GM10266 (cell line): ENCODE data around the gene OR8B3.

ENCODE experiments used
- DNase-seq: peaks from one replicate; pipeline ENCODE4 v3.0.0; 2012; ENCODE audit errors: extremely low spot score
- TF ChIP-seq, protein P1 (sequence below): IDR thresholded peaks from 2 replicates; pipeline ENCODE4 v1.5.1; 2012; ENCODE audit warnings: mild to moderate bottlenecking, low read depth; ENCODE audit not compliant: control insufficient read depth, insufficient read depth; ENCODE audit errors: missing control alignments

OR8B3 gene, protein sequence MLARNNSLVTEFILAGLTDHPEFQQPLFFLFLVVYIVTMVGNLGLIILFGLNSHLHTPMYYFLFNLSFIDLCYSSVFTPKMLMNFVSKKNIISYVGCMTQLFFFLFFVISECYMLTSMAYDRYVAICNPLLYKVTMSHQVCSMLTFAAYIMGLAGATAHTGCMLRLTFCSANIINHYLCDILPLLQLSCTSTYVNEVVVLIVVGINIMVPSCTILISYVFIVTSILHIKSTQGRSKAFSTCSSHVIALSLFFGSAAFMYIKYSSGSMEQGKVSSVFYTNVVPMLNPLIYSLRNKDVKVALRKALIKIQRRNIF

DNA sequence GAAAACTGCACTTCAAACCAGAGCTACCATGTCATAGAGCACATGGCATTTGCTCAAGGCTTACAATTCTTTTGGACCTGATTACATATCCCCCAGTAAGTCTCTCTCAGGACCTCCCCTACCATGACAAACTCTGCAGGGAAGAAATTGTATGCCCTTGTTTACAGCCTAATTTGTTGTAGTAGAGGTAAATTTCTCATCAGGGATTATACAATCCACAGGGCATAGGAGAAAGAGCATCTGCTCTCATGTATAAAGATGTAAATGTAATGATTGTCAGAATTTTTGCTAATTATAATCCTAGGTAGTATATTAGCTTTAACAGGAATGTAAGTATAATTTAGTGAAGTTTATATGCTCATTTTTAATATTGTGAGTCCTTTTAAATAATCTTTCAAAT is at the start of gene OR8B3:
Gene OR8B3, minus strand, starts transcription at position 101 of the 400 bp plus-strand sequence. CDS start 1,673 bp downstream, outside the sequence.
- TF ChIP-seq, protein P1, sequence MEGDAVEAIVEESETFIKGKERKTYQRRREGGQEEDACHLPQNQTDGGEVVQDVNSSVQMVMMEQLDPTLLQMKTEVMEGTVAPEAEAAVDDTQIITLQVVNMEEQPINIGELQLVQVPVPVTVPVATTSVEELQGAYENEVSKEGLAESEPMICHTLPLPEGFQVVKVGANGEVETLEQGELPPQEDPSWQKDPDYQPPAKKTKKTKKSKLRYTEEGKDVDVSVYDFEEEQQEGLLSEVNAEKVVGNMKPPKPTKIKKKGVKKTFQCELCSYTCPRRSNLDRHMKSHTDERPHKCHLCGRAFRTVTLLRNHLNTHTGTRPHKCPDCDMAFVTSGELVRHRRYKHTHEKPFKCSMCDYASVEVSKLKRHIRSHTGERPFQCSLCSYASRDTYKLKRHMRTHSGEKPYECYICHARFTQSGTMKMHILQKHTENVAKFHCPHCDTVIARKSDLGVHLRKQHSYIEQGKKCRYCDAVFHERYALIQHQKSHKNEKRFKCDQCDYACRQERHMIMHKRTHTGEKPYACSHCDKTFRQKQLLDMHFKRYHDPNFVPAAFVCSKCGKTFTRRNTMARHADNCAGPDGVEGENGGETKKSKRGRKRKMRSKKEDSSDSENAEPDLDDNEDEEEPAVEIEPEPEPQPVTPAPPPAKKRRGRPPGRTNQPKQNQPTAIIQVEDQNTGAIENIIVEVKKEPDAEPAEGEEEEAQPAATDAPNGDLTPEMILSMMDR, result no peak
- no peak for DNase-seq

DNA sequence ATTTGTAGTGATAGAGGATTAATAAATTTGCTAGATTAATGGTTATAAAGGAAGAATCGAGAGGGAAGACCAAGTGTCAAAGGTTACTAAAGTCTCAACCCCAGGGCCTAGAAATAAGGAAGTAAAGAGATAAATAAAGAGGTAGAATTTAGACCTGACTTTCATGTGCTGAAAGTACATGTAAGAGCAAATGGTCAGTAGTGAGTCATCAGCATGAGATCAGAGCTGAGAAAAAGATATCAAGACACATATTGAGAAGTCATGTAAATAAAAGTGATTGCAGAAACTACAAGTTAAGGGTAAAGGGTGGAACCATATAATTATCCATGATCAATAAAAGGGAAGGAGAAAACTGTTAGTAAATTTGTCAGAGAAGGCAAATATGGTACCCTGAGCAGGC is 48.1 kb upstream of the OR8B3 start:
- TF ChIP-seq, protein P1, result no peak
- DNase-seq, result no peak

- TF ChIP-seq, protein P1, result no peak
- no peak for DNase-seq
Observed at GRCh38 chr11:124445646-124446150, 46.9 kb upstream of the OR8B3 start, which contains the start of gene OR8B8. TSS of gene OR8B8 (minus strand) at chr11:124445696. CDS start at chr11:124441085, 4,611 bp downstream.

DNA sequence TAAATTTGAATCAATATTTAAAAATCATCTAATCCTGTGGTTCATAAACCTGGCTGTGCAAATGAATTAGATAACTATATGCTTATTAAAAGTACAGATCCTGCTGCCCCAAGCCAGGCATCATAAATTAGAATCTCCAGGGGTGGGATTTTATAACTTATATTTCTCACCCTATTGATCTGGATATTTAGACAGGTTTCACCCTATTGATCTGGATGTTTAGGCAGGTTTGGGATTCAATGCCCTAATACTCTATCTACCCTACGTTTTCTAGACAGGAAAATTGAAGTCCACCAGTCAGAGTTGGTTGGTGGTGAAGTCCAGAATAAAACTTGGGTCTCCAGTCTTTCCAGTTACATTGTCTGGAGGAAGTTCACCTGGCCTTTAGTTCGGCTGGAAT is 44.0 kb upstream of the OR8B3 start:
- DNase-seq, result no peak
- TF ChIP-seq, protein P1, result no peak

DNA sequence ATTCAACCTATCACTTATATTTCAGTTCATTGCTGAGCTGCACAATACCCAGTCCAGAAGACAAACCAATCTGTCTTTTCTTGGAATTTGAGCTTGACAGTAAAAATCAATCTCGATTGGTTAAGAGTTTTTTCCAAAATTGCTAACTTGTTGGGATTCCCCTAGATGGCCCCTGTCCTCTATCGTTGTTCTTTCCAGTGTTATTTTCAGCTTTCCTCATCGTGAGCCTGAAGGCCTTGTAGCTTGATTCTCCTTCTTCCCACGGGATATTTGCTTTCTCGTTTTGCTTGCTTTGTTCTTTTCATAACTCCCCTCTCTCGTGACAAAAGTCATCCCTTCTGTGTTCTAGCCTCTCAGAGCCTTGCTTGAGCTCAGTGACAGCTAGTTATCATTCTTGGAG is 43.6 kb upstream of the OR8B3 start:
- TF ChIP-seq, protein P1, result no peak
- no peak for DNase-seq

DNA sequence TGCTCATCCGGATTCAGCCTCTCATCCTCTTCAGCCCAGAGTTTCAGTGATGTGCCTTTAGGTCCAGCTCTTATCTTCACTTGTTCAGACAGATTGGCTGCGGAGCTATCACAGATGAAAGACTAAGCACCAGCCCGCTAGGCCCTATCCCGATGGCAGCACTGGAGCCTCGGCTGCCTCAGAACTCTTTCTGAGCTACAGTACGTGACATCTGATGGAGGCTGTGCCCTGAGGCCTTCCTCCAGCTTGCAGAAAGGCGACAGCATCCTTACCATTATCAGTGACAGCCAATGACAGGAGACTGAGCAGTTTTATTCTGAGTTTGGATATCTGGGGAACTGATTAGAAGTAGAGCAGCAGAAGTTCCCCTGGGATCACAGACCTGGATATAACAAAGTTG is 42.7 kb upstream of the OR8B3 start:
- TF ChIP-seq, protein P1, result no peak
- DNase-seq, result no peak

DNA sequence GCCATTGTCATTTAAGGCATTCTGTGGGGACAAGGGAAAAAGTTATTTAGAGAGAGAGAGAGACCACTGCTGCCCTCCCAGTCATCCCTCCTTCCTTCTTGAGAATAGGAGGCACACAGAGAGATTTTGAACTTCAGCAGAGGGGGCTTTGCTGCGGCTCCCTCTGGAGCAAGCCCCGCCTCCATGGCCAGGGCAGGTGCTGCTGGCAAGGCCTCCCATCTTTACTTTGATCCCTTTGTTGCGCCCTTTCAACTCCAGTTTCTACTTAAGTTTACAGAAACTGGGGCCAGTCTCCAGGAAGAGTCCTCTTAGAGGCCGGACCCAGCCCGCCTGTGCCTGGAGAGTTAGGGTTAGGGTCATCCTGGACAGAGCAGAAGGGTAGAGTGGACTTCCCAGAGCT is 42.3 kb upstream of the OR8B3 start:
- TF ChIP-seq, protein P1, result no peak
- DNase-seq, result no peak
